ENCODE measurements around the gene KCNH6.

Gene KCNH6

GRCh38 chr17:63534816-63535455 is 11.8 kb downstream of the KCNH6 start:
- no peak for DNase-seq

GRCh38 chr17:63535640-63536039 is 12.5 kb downstream of the KCNH6 start:
- no peak for DNase-seq

- DNase-seq, result no peak
These were observed 13.8 kb downstream of the KCNH6 start for GRCh38 chr17:63537001-63537400.

- peak in 1 of 3 donors; percentile 33 for DNase-seq
These were observed 15.0 kb downstream of the KCNH6 start for GRCh38 chr17:63537991-63538692.

GRCh38 chr17:63538693-63539595 is 15.8 kb downstream of the KCNH6 start:
- DNase-seq, result no peak

- no peak for DNase-seq
These were observed 17.4 kb downstream of the KCNH6 start for GRCh38 chr17:63540590-63540989.

- no peak for DNase-seq
These were observed 19.0 kb downstream of the KCNH6 start for GRCh38 chr17:63542218-63542545.

GRCh38 chr17:63542942-63543821 is 20.0 kb downstream of the KCNH6 start:
- DNase-seq, result no peak

- no peak for DNase-seq
These were observed 20.8 kb downstream of the KCNH6 start for GRCh38 chr17:63543822-63544420.

- no peak for DNase-seq
These were observed 21.5 kb downstream of the KCNH6 start for GRCh38 chr17:63544467-63545301.

- no peak for DNase-seq
These were observed 23.3 kb downstream of the KCNH6 start for GRCh38 chr17:63546308-63547082.

GRCh38 chr17:63547083-63547523 is 23.9 kb downstream of the KCNH6 start:
- no peak for DNase-seq

GRCh38 chr17:63549289-63549945 is 26.3 kb downstream of the KCNH6 start:
- no peak for DNase-seq

- DNase-seq, result peak; percentile 99 to 100 (median 100)
These were observed 27.0 kb downstream of the KCNH6 start, which contains the start of gene DCAF7 for GRCh38 chr17:63549946-63550816. Gene DCAF7, plus strand, starts transcription at chr17:63550477. Its CDS starts 201 bp downstream, at chr17:63550678.

- peak; percentile 30 to 40 (median 31) for DNase-seq
These were observed 27.9 kb downstream of the KCNH6 start for GRCh38 chr17:63550817-63551639.

GRCh38 chr17:63552211-63552610 is 29.1 kb downstream of the KCNH6 start:
- no peak for DNase-seq

GRCh38 chr17:63555500-63556156 is 32.5 kb downstream of the KCNH6 start:
- DNase-seq, result peak; percentile 28 to 54 (median 47)

All from suppressor macrophage treated with lipopolysaccharide for 1 hour (primary cell).